HG03045 (cell line): ENCODE measurements around the gene JCAD.
"Not testable (repeated sequence)": the region's sequence is repeated elsewhere in the genome, so short reads cannot be mapped to it uniquely, and the experiment has no call there.

ENCODE experiments used
- ATAC-seq: cut with Tn5 transposase; IDR thresholded peaks from one replicate; pipeline ENCODE4 v1.9.1; 2021; ENCODE audit warnings: mild to moderate bottlenecking, moderate library complexity; ENCODE audit not compliant: unreplicated experiment

JCAD gene, protein sequence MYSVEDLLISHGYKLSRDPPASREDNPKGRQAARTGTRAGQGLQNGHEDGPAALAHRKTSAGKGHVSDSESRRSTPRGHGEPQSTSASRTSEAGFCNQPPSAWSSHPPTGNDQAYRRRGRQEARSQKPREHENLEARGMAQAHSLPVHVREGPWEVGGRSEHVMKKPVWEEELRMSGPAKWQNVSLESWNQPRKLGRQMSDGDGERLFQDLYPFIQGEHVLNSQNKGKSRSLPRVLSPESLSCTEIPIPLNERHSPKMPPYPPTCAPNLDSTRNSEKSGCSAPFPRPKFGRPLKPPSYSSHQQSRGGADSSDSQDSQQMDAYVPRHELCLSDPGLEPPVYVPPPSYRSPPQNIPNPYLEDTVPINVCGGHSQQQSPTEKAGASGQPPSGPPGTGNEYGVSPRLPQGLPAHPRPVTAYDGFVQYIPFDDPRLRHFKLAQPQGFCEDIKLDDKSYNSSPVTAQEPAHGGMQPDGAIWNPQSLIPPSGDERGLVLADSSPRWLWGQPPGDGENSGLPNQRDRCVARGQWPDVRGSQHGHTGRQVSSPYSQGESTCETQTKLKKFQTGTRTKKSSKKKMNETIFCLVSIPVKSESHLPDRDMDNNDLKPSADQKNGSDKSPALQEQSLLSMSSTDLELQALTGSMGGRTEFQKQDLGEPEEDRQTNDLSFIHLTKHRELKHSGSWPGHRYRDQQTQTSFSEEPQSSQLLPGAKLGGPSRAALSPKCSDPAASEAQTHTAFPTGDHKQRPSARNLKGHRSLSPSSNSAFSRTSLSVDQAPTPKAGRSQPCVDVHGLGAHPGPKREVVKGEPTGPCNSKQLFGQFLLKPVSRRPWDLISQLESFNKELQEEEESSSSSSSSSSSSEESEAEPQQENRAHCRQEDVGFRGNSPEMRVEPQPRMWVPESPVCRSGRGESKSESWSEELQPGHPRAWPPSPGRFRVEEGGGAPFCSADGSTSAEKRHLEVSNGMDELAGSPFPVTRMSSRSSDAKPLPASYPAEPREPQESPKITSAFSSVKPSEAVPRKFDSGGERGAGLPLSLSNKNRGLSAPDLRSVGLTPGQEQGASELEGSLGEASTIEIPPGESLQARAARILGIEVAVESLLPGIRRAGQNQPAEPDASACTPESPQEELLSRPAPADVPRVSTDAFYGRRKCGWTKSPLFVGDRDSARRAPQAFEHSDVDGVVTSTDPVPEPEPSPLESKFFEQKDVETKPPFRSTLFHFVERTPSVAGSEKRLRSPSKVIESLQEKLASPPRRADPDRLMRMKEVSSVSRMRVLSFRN (N-terminal part only)

DNA sequence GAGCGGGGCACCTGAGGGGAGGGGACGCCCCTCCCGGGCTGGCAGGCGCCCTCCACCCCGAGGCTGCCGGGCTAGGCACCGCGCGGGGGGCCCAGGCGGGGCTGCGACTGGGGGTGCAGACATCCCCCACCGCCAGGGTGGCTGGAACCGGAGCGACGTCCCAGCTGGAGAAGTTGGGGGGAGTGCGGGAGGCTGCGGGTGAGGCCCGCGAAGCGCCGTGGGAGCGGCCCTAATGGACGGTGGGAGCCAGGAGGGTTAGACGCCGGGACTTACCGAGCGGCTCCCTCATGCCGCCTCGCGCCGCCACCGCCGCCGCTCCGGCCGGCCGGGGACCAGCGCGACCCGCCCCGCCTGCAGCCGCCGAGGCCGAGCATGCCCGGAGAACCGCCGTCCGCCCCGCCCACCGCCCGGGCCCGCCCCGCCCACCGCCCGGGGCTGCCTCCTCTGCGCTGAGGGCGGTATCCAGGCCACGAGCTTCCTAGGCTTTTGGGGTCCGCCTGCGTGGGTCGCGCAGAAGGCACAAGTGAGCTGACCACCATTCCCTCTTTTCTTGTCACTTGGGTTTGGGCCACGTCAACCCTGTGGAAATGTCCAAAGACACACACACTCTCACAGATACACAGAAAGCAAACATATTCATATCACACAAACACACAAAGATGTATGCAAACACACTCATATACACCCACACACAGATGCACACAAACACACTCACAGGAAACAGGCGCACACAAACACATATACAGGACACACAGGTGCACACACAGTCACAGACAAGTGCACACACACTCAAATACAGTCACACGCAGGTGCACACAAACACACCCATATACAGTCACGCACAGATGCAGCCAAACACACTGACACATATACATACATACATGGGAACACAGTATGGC, at the start of gene JCAD:
JCAD (minus strand) TSS at position 378 of the 899 bp plus-strand sequence. CDS start 11,774 bp downstream, outside the sequence.
- no peak for ATAC-seq

DNA sequence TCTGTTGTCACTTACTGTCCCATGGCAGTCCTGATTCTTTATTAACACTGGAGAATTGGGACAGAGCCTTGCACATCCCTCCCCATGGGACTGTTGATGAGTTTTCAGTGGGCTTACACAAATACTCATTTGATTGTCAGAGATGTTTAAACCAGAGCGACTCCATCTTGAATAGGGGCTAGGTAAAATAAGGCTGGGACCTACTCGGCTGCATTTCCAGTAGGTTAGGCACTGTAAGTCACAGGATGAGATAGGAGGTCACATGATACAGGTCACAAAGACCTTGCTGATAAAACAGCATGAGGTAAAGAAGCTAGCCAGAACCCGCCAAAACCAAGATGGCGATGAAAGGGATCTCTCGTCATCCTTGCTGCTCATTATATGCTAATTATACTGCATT, 47.6 kb upstream of the JCAD start:
- ATAC-seq: no peak

DNA sequence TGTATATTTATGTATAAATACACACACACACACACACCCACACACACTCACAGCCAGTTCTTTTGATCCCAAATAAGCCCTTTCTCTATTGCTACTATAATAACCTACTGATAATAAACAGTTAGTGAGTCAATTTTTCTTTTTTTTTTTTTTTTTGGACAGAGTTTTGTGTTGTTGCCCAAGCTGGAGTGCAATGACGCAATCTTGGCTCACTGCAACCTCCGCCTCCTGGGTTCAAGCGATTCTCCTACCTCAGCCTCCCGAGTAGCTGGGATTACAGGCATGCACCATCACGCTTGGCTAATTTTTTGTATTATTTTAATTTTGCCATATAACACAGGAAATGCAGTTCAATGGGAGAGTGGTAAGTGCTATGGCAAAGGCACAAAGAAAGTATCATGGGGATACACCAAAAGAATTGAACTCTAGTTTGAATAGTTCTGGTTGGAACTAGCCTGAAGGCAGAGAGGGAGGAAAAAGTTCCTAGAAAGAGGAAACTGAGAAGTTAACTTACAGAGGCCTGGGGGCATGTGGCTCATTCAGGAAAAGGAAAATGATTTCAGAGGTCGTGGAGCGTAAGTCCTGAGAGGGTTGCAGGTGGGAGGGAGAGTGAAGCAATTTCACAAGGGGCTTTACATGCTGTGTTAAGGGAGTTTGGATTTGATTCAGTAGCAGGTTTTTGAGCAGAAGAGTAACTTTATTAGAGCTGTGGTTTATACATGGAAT, 44.4 kb upstream of the JCAD start:
- ATAC-seq: no peak

DNA sequence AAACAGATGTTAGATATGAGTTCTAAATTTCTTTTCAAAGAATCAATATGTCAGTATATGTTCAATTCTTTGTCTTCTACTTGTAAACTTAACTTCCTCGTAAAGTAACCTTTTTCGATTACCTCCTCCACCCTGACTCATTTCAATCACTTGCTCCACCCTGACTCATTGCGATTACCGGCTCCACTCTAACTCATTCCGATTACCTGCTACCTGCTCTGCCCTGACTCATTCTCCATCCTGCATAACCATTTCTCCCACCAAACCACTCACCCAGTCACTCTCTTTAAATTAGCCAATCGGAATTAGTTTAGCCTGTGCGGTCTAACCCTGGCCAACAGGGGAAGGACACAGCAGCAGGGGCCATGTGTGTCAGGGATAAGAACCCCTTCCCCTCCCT, 40.3 kb upstream of the JCAD start:
- ATAC-seq: not testable (repeated sequence)

DNA sequence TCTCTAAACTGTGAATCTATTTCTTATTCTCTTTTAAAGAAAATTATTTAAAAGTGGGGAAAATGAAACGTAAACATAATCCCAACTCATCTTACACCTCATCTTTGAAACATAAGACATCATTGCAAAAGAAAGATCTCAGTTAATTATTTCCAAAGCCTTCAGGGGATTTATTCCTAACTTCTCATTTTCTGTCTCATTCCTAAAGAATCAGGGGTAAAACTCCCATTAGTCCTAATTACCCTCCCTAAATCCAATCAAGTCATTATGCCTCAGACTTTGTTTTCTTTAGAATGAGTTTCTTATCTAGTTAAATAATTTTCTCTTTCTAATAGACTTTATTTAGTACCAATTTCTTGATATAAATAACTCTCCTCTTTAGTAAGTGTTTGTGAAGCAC, 39.7 kb upstream of the JCAD start:
- ATAC-seq: no peak

DNA sequence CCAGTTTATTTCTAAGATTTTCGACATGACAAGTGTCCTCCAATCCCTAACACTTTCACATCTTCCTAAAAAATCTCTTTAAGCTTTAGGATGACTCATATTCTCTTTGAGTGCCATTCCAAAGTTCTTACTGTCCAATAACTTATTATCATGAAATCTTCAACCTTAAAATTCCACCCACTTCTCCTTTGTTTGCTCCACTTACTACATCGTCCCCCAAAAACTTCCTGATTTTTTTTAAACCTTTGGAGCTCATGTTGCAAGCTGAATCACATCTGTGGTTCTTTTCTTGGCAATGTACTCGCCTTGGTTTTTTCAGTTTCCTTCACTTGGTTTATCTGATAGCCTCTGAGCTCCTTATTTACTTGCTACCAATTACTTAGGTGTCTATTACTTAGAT, 39.2 kb upstream of the JCAD start:
- ATAC-seq: no peak

DNA sequence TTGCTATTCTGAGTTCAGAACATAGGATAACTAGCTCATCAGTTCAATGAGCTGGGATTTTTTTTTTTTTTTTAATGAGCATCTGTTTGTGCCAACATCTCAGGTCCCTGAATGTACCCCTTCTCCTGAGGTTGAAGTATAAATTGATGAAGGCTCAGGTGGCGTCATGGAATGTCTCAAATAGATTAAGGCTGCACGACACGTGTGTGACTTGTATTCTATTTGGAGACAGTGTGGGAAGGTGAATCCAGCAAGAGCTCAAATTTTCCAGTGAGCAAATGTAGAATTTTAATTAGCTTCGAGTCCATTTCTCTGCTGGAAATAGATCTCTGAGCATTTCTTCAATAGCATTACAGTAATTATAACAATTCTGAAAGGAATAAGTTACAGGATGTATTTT, 37.2 kb upstream of the JCAD start:
- no peak for ATAC-seq

DNA sequence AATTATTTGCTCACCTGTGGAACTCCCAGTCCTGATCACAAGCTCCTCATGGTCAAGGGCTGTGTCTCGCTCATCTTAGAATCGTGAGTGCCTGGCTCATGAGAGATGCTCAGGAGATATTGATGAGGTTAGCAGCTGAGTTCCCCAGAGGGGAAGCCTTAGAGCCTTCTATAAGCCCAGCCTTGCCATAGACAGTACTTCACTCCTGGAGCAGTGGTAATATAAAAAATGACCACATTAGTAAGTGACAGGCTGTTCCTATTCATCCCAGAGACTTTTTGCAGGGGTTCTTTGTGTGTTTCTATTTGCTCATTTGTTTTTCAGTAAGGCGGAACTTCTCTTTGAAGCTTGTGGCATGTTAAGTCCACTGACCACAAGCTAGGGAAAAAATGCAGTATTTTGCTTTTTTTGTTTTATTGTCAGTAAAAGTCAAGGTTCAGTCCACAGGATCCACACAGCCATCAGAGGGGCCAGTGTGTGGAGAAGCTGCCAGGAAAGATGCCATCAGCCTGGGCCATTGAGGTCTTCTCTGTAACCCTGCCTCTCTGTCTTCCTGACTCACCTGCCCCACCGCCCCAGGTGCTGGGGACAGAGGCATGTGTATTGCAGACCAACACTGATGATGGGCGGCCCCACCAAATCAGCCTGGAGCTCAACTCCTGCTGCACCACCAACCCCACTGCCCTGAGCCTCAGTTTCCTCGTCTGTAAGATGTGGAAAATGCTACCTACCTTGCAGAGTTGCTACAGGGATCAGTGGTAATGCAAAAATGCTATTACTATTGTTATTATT, 36.4 kb upstream of the JCAD start:
- no peak for ATAC-seq

DNA sequence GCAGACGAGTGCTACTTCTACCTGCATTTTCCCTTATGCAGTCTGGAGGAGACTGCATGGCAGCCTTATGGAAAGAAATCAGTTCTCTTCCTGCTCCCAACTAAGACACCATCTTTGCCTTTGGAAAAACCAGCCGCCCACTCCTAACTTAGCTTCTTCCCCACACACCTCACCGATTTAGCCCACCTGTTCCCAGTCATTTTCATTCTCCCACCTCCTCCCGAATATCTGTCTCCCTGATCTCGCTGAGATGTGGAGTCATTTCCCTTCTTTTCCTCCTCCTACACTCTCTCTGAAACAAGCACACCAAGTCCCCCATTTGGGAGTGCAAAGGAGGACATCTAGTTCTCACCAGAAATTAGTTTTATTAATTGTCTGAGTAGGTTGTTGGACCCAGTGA, 35.2 kb upstream of the JCAD start:
- no peak for ATAC-seq

DNA sequence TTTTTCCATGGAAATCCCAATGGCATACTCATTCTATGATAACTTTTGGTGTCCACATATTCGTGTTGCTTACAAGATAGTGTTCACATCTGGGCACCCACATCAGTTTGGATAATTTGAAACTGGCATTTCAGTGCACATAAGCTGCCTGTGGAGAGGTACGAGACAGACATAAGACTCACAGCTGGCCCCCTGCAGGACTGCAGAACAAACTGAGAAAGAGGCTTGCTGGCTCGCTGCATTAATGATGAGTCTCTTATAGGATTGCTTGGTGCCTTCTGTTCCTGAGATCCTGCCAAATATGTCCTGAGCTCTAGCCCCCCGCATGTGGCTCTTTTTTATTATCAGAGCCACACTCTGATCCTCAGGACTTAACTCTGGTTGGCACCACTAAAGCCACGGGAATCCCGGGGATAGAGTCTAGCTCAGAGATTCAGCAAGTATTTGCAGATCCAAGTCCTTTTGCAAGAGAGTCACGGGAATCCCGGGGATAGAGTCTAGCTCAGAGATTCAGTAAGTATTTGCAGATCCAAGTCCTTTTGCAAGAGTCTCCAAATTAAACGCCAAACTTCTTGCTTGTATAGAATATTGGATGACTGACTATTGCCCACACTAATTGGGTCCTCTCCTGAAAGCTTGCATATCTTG, 34.0 kb upstream of the JCAD start:
- no peak for ATAC-seq

DNA sequence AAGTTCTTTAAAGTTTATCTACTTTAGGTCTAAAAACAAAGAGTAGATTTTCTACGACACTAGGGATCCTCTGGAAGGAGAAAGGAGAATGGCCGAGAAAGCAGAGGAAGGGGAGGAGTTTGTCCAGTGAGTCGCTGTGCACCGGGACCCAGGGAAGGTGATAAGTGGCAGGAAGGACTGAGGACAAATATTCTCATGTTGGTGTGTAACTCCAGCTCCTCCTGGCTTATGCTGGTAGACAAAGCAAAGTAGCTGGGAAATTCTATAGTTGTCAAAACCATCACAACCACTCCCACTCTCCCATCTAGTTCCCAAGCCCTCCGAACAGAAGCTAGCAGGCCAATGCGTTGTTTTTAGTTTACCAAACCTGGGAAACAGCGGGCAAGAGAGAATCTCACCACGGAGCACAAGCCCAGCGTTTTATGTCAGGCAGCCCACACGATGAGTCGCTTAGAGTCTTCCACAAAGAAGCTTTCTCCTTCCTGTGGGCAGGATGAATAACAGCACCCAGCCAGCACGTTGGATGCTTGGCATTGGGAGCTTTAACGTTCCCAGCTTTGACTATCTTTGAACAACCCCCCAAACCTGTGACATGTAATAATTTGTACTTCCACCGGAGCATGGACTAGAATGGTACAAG, 32.9 kb upstream of the JCAD start:
- no peak for ATAC-seq

DNA sequence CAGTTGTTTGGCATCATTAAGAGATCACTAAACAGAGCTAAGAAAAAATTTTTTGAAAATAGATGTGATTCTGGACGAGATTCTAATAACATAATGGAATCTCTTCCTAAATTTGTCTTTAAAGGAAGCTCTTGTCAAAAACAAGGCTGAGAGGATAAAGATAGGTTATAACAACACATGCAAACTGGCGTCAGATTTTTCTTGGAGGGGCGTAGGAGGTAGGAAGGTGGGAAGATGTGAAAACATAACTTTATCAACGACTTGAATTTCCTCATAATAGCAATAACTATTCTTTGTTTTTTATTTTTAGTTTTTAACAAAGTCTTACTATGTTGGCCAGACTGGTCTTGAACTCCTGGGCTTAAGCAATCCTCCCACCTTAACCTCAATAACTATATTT, 31.8 kb upstream of the JCAD start:
- no peak for ATAC-seq

DNA sequence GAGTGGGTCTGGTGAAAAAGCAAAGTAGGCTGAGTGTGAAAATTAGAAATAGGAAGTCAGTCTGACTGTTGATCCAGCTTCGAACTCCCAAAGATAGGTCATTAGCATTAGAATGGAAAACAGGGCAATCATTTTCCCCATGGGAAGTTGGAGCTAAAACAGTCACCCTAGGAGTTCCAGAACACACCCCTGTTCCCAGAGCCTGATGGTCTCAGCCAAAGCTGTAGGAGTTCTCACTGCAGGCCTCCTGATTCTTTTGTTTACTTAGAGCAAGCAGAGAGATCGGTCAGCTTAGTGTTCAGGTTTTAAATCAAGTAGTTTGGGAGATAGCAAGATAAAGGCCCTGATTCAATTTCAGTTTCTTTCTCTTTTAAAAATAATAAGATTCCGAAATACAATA, 28.8 kb upstream of the JCAD start:
- no peak for ATAC-seq

DNA sequence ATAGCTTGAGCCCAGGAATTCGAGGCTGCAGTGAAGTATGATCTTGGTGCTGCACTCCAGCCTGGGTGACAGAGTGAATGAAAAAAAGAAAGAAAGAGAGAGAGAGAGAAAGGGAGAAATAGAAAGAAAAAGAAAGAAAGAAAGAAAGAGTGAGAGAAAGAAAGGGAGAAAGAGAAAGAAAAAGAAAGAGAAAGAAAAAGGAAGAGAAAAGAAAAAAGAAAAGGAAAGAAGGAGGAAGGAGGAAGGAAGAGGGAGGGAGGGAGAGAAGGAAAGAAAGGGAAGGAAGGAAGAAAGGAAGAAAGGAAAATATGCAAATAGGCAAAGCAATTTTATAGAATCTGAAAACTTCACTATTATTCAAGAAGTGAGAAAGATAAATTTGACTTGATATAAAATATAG, 24.5 kb upstream of the JCAD start:
- no peak for ATAC-seq

DNA sequence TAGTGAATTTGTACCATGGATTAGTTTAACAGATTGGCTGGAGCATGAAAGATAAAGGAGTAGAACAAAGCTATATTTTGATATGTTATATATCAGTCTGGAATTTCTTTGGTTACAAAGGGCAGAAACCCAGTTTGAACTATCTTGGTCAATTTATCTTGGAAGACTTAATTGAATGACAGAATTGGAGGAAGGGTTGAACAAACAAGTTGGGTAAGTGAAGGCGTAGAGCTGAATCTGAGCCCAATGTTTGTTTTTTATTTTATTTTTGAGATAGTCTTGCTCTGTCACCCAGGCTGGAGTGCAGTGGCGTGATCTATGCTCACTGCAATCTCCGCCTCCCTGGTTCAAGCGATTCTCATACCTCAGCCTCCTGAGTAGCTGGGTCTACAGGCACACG, 21.8 kb upstream of the JCAD start:
- ATAC-seq: no peak

DNA sequence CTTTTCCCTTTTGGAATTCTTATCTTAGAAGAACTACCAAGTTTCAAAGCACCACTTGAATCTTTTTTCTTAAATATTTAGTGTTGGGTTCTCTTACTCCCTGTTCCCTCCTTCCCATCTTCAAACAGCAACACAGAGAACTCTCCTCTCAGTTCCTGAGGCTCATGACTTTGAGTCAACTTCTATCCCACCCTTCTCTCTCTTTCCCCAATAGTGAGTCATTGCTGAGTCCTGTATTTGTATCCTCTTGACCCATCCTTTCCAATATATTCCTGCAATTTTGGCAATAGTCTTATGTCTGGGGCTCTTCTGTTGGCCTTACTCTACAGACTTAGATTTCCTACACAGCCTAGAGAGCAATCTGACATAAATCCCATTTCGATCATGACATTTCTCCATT, 20.8 kb upstream of the JCAD start:
- ATAC-seq: no peak

DNA sequence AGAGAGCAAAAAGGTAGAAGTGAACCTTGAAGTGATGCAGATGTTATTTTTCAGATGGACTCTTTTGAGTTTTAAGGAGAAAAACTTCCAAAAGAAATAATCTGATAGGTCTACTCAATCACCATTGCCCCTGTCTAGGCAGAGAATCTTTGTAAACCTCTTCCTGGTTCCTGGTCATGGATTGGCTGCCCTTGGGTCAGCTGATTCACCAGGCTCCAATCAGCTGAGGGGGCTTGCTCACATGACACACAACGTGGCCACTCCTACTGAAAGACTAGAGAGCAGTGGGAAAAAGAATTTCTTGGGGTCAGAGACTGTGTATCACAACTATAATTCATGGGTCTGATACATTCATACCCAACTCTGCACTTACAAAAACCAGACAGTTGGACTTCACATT, 20.0 kb upstream of the JCAD start:
- no peak for ATAC-seq

DNA sequence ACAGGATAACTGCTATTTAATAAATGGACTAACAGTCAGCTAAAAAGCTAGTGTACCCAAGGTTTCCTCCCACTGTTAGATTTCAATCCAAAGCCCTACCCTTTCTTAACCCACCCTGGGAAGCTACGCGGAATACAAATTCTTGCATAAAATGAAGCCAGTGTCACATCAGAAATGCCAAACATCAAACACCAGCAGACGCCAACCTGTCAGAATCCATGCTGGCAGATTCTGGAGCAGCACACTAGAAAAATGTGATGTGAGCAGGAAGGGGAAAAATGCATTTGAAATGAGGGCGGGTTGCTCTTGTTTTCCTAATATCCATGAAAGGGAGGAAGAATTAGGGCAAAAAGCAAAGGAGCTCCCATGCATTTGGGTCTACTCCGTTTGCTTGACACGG, 16.1 kb upstream of the JCAD start:
- no peak for ATAC-seq
